HG02970 (cell line): ENCODE data around the gene KRT75.

Experiments used
- ATAC-seq: cut with Tn5 transposase; IDR thresholded peaks from one replicate; pipeline ENCODE4 v1.9.1; 2021; ENCODE audit warnings: mild to moderate bottlenecking, moderate library complexity, moderate number of reproducible peaks; ENCODE audit not compliant: unreplicated experiment, low FRiP score

The KRT75 gene

DNA sequence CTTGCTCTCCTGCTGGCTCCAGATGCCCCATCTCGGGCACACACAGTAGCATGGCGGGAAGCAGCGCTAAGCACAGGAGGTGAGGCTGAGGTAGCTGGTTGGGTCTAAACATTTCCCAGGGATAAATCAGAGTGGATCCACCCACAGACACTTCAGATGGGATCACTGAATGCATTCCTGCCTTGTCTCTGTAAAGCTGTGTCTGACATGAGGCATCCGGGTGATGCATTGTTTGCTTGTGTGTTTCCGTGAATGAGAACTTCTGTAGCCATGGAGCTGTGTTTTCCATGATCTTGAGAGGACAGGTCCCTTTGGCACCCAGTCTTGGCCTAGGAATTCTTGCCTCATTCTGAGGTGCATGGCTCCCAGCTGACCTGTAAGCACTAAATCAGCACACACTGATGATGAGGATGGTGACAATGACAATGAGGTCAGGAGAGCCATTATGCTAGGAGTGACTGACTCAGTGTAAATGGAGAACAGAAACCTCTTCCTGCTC lies 6.7 kb upstream of the KRT75 start:
- no peak for ATAC-seq

DNA sequence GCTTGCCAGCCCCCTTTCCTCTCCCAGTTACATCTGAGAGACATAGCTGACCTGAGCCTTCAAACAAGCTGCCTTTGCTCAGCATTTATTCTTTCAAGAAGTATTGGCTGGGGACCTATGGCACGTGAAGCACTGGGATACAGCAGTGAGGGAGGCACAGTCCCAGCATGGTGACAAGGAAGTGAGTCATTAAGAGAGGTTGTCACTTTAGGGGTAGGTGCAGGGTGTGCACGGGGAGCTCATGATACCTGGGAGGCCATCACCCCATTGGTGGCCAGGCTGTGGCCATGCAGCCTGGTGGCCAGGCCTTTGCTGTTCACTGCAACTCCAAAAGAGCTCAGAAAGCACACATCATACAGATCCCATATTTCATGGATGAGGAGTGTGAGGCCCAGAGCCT lies 5.7 kb upstream of the KRT75 start:
- no peak for ATAC-seq

DNA sequence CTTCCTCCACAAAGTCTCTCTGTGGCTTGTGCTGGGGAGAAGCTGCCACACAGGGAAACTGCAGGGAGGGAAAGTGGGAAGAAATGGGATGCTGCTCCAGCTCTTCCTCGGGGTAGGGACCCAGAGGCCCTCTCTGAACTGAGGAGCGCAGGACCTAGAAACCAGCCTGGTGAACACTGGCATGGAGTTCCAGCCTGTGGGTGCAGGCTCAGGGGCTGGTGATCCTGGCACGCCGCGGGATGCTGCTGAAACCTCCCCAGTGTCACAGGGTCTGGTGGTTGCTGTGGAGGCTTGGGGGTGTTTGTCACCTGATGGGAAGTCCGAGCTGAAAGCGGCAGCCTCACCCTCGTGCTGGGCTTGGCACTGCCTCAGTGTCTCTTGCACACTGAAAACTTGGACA lies 5.2 kb upstream of the KRT75 start:
- ATAC-seq, result no peak

DNA sequence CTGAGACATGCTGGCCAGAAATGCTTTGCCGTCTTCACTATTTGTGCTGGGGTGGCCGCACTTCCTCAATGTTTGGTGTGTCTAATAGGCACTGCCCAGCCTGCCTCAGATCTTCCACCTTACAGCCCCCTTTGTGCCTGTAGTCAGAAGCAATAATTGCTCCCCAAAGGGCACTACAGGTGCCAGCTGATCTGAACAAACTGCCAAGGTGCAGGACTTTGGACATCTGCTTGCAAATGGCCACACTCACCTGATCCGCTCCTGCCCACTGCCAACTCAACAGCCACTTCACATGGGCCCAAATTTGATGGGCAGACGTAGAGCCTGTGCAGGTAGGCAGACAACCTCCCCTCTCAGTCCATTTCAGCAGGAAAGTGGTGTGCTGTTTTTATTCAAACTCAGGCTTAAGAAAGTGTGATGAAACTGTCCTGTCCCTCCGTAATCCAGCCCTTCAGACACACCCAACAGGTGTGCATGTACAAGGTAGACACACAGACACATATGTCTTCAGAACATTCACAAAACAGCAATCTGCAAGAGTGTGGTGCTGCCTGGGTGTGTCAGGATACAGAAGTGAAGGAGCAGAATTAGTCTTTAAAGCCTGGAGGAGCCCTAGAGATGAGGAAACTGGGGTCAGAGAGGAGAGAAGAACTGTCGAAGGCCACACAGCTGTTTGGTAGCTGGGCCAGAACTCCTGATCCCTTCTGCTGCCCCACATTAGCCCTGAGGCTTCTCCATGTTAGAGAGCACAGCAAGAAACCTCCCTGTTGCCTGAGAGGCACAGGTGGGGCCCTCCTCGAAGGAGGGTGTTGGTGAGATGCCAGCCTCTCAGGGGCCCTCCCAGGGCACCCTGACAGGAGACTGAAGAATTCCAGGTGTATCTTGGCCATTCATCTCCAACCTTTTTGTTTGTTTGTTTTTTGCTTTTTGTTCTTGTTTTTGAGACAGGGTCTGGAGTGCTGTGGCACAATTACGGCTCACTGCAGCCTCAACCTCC lies 4.4 kb upstream of the KRT75 start:
- ATAC-seq, result no peak

DNA sequence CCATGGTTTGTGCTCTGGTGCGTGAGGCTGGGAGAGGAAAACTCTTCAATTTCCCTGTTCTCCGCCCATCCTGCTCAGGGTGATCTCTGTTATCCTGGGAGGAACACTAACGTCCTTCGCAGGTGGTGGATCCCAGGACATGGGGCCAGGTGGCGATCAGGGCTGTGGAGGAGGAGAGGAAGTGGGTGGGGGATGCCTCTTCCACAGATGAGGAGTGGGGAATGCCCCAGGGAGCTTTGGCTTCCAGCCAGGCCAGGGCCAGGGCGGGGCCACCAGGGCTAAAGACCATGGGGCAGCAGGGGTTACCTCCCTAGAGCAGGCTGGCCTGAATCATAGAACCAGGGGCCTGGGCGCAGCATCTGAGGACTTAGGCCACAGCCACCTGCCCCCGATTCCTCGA lies 3.3 kb upstream of the KRT75 start:
- ATAC-seq, result no peak

DNA sequence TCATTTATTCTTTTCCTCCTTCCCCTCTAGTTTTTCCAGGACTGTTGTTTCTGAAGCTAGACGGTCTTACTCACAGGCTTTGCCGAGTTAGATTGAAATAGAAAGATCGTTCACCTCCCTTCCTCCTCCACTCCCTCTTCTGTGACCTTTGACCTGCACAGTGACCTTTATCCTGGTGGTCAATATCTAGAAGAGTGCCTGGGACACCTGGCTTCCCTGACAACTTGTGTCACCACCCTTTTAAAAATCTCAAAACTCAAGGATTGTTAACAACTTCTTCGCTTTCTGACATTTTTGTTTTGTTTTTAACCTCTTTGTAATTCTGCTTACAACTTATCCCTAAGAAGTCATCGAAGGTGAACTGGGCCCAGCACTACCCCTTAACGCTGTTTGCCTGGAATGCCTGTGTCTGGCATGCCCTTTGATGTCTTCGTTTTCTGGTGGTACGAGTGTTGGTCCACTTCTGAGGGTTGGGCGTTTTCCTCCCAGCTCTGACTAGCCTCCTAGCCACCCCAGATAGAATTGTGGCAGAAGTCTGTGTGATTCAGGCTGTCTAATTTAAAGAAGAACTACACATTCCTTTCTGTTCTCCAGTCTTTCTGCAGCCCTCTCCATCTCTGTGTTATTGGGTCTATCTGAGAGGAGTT lies 2.8 kb upstream of the KRT75 start:
- no peak for ATAC-seq

DNA sequence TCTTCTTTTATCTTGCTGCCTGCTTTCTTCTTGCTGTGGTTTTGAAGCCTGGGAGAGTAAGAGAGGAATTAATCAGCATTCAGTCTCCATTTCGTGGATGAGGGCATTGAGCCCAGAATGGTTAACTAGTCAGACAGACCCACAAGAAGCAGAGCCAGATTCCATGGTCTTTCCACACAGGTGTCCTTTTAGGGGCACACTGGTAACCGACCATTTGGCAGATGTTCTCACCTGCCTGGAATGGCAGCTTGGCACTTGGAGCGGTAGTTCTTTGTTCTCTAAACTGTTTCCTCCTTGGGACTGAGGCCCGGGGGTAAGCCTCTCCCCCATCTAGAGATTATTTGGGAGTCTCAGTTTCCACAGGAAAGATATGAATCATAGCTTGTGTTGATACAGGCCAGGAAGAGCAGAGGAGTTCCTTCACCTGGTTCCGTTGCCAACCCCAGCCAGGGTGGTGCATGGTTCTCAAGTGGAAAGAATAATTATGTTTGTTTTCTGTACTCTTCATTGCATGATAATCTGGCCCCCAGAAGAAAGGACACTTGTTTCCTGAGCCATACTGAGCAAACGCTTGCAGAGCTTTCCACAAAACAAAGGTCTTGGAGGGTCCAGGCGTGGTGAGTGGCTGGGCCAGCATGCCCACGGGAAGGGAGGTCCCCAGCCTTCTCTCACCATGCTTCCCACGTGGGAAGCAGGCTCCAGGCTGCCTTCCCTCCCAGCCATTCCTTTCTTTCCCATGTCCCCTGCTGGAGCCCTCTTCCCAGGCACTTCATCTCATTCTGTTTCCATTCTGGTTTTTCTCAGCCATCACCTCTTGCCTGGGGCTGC lies 2.0 kb upstream of the KRT75 start:
- ATAC-seq, result no peak

DNA sequence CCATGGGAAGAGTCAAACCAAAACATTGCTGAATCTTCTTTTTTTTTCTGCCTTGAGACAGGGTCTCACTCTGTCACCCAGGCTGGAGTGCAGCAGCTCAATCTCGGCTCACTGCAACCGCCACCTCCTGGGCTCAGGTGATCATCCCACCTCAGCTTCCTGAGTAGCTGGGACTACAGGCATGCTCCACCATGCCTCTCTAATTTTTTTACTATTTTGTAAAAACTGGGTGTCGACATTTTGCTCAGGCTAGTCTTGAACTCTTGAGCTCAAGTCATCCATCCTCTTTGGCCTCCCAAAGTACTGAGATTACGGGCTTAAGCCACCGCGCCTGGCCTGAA lies 1.5 kb upstream of the KRT75 start:
- no peak for ATAC-seq

DNA sequence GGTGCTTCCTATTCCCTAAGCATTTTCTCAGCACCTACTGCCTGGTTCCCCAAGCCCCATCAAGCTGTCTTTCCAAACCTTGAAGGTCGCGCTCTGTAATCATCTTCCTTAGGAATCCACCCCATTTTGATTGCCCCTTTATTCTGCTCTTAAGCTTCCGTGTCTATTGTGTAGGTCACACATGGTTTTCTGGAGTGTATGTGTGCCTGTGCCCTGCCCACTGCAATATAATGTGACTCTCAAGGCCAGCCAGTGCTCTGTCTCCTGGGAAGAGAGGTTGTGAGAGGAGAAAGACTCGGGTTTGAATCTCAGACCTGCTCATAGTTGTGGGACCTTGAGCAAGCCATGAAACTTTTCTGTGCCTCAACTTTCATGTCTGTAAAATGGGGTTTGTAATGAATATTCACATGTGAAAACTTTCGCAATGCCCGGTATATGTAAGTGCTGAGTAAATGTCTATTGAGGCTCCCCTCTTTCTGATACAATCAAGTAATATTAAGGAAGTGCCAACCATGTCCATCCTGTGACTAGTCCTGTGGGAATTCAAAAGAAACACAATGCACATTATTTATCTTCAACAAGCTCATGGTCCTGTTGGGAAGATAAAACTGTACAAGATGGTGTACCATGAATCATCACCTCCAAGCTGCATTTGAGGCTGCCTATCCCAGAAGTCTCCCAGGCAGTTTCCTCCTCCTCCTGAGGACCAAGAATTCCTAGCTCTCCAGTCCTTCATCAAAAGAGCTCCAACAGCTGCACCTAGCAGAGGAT lies 774 bp upstream of the KRT75 start:
- no peak for ATAC-seq

GRCh38 chr12:52433501-52434080 lies 580 bp downstream of the KRT75 start:
- no peak for ATAC-seq

DNA sequence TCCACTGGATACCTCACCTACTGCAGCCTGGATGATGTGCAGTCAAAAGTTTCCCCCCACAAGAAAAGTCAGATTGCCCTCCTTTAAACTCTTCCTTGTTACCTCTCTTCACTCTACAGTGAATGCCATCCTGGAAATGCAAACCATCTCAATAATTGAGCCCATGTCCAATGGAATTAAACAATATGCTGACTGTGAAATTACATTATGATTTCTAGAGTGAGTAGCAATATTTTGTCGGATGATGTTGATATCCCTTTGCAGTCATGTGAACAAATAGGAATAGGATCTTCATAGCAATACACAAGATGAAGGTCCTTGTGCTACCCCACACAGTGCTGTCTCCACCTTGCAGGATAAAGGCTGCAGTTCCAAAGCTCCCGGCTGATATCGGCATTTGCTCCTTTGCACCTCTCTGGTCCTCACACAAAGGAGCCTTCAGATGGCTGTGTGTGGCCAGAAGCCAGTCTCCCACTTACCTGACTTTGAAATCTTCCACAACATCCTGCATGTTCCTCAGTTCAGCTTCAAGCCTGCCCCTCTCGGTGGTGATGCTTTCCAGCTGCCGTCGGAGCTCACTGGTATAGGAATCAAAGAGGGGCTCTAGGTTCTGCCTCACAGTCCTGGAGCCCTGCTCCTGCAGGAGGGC lies 1.5 kb downstream of the KRT75 start:
- no peak for ATAC-seq

DNA sequence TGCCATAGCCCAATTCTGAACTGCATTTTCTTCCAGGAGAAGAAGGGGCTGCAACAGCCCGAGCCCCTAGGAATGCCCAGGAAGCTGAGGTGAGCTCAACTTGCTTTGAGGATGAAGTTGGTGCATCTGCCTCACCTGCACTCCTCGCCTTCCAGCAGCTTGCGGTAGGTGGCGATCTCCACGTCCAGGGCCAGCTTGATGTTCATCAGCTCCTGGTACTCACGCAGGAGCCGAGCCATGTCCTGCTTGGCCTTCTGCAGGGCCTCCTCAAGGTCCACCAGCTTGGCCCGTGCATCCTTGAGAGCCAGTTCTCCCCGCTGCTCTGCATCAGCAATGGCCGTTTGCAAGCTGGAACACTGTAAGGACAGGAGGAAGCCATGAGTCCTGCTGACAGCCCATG lies 6.0 kb downstream of the KRT75 start:
- no peak for ATAC-seq

GRCh38 chr12:52427083-52427482 lies 7.1 kb downstream of the KRT75 start:
- no peak for ATAC-seq

GRCh38 chr12:52426034-52426433 lies 8.1 kb downstream of the KRT75 start:
- ATAC-seq, result no peak

DNA sequence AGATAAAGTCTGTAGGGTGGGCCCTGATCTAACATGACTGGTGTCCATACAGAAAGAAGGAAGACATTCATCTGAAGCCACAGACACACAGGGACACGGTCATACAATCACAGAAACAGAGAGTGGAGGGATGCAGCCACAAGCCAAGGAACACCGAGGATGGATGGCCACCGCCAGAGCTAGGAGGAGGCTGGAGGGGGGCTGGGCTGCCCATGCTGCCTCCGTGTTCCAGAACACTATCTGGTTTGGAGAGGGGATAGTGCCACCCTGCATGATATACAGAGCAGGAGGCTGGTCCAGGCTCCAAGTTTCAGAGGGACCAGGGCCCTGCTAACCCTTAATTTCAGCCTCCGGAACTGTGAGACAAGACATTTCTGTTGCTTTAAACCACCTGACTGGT lies 8.7 kb downstream of the KRT75 start:
- no peak for ATAC-seq

DNA sequence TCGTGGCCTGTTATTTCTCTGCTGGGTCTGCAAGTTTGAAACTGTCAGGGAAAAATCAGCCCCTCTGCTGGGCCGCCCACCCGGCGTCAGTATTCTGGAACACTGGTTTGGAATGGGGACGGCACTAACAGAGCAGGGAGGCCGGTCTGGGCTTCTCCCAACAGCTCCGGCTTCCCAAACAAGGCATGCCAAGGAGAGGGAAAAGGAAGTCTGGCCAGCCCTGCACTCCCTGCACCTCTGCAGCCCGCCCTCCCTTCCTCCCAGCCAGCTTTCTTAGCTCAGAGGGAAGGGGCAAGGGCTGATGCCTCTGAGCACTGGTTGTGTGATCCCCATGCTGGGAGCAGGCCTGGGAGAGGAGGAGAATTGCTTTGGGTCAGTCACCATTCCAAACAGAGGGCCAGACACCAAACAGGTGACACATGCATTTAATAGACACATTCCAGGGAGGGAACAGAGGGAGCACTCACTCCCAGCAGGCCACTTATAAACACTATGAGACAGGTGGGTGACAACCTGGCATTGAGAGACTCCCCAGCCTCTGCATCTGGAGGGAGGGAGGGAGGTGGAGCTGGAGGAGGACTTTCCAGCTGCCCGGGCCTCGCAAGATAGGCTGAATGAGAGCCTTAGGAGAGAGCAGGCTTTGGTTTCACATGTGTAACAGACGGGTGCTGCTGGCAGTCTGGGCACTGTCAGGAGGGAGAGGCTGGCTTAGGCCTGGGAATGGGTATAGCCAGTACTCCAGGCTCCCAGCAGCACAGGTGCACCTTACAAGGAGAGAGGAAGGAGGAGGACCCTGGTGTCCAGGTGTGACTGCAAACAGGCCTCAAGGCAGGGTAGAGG lies 10.3 kb downstream of the KRT75 start:
- ATAC-seq, result no peak

GRCh38 chr12:52423035-52423434 lies 11.1 kb downstream of the KRT75 start:
- ATAC-seq, result no peak

- ATAC-seq, result no peak
Observed at GRCh38 chr12:52419656-52420055, 14.5 kb downstream of the KRT75 start.
